HepG2 (cell line): Measurements from ENCODE around the gene LRRC8E. TPM values are rescaled to one million over a fixed set of nuclear protein-coding genes. Genes with fewer than 3 reads are reported as not detected.

ENCODE experiments used
- ASH2L ChIP-seq: fragments of 300-600, 200-600 bp; sonication (generic); IDR thresholded peaks from 2 replicates; pipeline ENCODE4 v1.7.0; 2017; ENCODE audit warnings: low read depth, mild to moderate bottlenecking, moderate library complexity, mixed read lengths, low read length; ENCODE audit not compliant: insufficient read length
- BRCA1 ChIP-seq: sonication (generic); formaldehyde crosslinking; IDR thresholded peaks from 2 replicates; pipeline ENCODE4 v1.4.0; 2020; ENCODE audit warnings: missing genetic modification reagents
- CEBPG ChIP-seq: IDR thresholded peaks from 2 replicates; pipeline ENCODE4 v1.6.1; 2016
- DZIP1 ChIP-seq: sonication (generic); formaldehyde crosslinking; IDR thresholded peaks from 2 replicates; pipeline ENCODE4 v1.5.0; 2020; ENCODE audit warnings: mild to moderate bottlenecking, missing genetic modification reagents
- FOXA3 ChIP-seq: IDR thresholded peaks from 2 replicates; pipeline ENCODE4 v1.6.1; 2016; ENCODE audit warnings: missing genetic modification reagents, missing compliant biosample characterization
- FOXJ3 ChIP-seq: sonication (generic); formaldehyde crosslinking; IDR thresholded peaks from 2 replicates; pipeline ENCODE4 v1.4.0; 2020; ENCODE audit warnings: missing genetic modification reagents, mild to moderate bottlenecking, borderline replicate concordance
- HMG20B ChIP-seq: conservative IDR thresholded peaks from 2 replicates; pipeline ENCODE4 v1.6.1; 2016; ENCODE audit warnings: missing genetic modification reagents, missing compliant biosample characterization
- MEF2D ChIP-seq: sonication (generic); formaldehyde crosslinking; IDR thresholded peaks from 2 replicates; pipeline ENCODE4 v1.5.1; 2020; ENCODE audit warnings: mild to moderate bottlenecking, missing genetic modification reagents
- MYC ChIP-seq: sonication (generic); formaldehyde crosslinking; IDR thresholded peaks from 2 replicates; pipeline ENCODE4 v1.9.0; 2021; ENCODE audit warnings: missing genetic modification reagents, borderline replicate concordance
- NPAS2 ChIP-seq: sonication (generic); formaldehyde crosslinking; IDR thresholded peaks from 2 replicates; pipeline ENCODE4 v1.8.0; 2022; ENCODE audit warnings: mild to moderate bottlenecking, missing genetic modification reagents, borderline replicate concordance
- RNF219 ChIP-seq: sonication (generic); formaldehyde crosslinking; IDR thresholded peaks from 2 replicates; pipeline ENCODE4 v1.5.0; 2020; ENCODE audit warnings: mild to moderate bottlenecking, missing genetic modification reagents
- TP53 ChIP-seq: sonication (generic); formaldehyde crosslinking; conservative IDR thresholded peaks from 2 replicates; pipeline ENCODE4 v1.4.0; 2020; ENCODE audit warnings: missing genetic modification reagents
- ZMYM3 ChIP-seq: sonication (generic); formaldehyde crosslinking; IDR thresholded peaks from 2 replicates; pipeline ENCODE4 v1.5.1; 2020; ENCODE audit warnings: mild to moderate bottlenecking, missing genetic modification reagents
- ZNF224 ChIP-seq: sonication (generic); formaldehyde crosslinking; IDR thresholded peaks from 2 replicates; pipeline ENCODE4 v1.5.0; 2020; ENCODE audit warnings: mild to moderate bottlenecking, missing genetic modification reagents
- ZNF432 ChIP-seq: sonication (generic); formaldehyde crosslinking; IDR thresholded peaks from 2 replicates; pipeline ENCODE4 v1.5.0; 2020; ENCODE audit warnings: missing genetic modification reagents, mild to moderate bottlenecking, borderline replicate concordance
- ZNF607 ChIP-seq: sonication (generic); formaldehyde crosslinking; IDR thresholded peaks from 2 replicates; pipeline ENCODE4 v1.5.1; 2020; ENCODE audit warnings: missing genetic modification reagents, mild to moderate bottlenecking, borderline replicate concordance
- ZNF850 ChIP-seq: sonication (generic); formaldehyde crosslinking; conservative IDR thresholded peaks from 2 replicates; pipeline ENCODE4 v1.9.0; 2021; ENCODE audit warnings: mild to moderate bottlenecking, missing genetic modification reagents
- ZNF883 ChIP-seq: sonication (generic); formaldehyde crosslinking; IDR thresholded peaks from 2 replicates; pipeline ENCODE4 v1.5.1; 2020; ENCODE audit warnings: mild to moderate bottlenecking, missing genetic modification reagents; ENCODE audit errors: not compliant biosample characterization
- polyA plus RNA-seq, 8 experiments: library from polyadenylated mRNA; depleted of rRNA in 3 of 8; stranded (reverse) in 7 of 8; unstranded in 1 of 8; fragments of >200 nt; fragmentation: Illumina TruSeq in 4 of 8; extraction: Trizol in 4 of 8; gene quantifications; 2 replicates each; pipeline versions ENCODE4 v1.2.1 to v1.2.3, GENCODE V29; 2011 to 2016; ENCODE audit warnings: low read depth in 4 of 8, missing spikeins in 1 of 8, mixed read lengths in 1 of 8; ENCODE audit not compliant: insufficient read depth in 1 of 8
- total RNA-seq, 5 experiments: library from RNA; depleted of rRNA; stranded (reverse); fragments of >200 nt; fragmentation: Illumina TruSeq; extraction: Trizol; gene quantifications; 2 replicates each; pipeline ENCODE4 v1.2.3, GENCODE V29; 2016; ENCODE audit warnings: low read depth in 1 of 5

LRRC8E gene
- total and polyA plus RNA-seq, 2 of the 13 experiments (the other 11 are each of a cell fraction or from before 2014, with no cell fraction given), result 8.0 to 10.3 TPM

GRCh38 chr19:7852851-7853769 lies 35.2 kb upstream of the LRRC8E start (continued):
- TF ChIP-seq TP53 (peak; percentile 78; the same call in 1 of the 2 replicates), ZNF850 (no peak), MEF2D (CRISPR knock-in tag) (peak; percentile 81), ASH2L (peak; percentile 47), ZMYM3 (CRISPR knock-in tag) (peak; percentile 54; the same call in 1 of the 2 replicates), FOXJ3 (CRISPR knock-in tag) (peak; percentile 80), MYC (CRISPR knock-in tag) (peak; percentile 87; the same call in 1 of the 2 replicates), HMG20B (CRISPR knock-in tag) (no peak; the same call in 1 of the 2 replicates), CEBPG (CRISPR knock-in tag) (peak; percentile 45; the same call in 1 of the 2 replicates), BRCA1 (peak; percentile 85; the same call in 1 of the 2 replicates), DZIP1 (CRISPR knock-in tag) (0 out of 2 replicates have a peak, but pooled peaks have one; percentile 75), ZNF883 (peak; percentile 93), ZNF607 (CRISPR knock-in tag) (peak; percentile 91), RNF219 (CRISPR knock-in tag) (peak; percentile 38; the same call in 1 of the 2 replicates), ZNF432 (no peak), FOXA3 (CRISPR knock-in tag) (peak; percentile 73), NPAS2 (CRISPR knock-in tag) (no peak), ZNF224 (CRISPR knock-in tag) (peak; percentile 65; the same call in 1 of the 2 replicates)
